Right lobe of liver (tissue), 4 donors: Measurements from ENCODE around the gene OSBPL2.

ENCODE experiments used
- CTCF ChIP-seq, 4 donors: fragments of 200-600 bp in 3 of 4; fragments of 450-650 bp in 1 of 4; IDR thresholded peaks; one replicate each; pipeline versions ENCODE4 v1.5.1 to v1.8.0; 2016 to 2022; ENCODE audit warnings: antibody characterized with exemption in 4 of 4, mild to moderate bottlenecking in 2 of 4
- POLR2A ChIP-seq: fragments of 450-650 bp; IDR thresholded peaks from one replicate; pipeline ENCODE4 v1.6.1; 2017; ENCODE audit warnings: antibody characterized with exemption, mild to moderate bottlenecking
- donor health status: DM: no; HTN: no; CAD: no.
- donor health status: DM: no; HTN: no; CAD: no.
- donor health status: DM: no; HTN: yes; CAD: no.

- no peak for TF ChIP-seq CTCF (IDR thresholded peaks at IDR 0.05)
- TF ChIP-seq POLR2A, result no peak
Measured at GRCh38 chr20:62309947-62310756, 71.8 kb downstream of the OSBPL2 start.
